IPS DF 6.9 (cell line): ENCODE measurements around the gene DIPK2A.

Experiments used
- DNase-seq: peaks from one replicate; pipeline ENCODE4 v3.0.0-alpha.2; 2013; ENCODE audit warnings: low read depth, low spot score
- H3K27ac ChIP-seq: one replicate; pipeline ENCODE4 v1.5.1; 2013; ENCODE audit warnings: low read length, control low read depth
- H3K27me3 ChIP-seq: 2 replicates; pipeline ENCODE4 v1.6.1; 2013; ENCODE audit warnings: mild to moderate bottlenecking, low read length; ENCODE audit not compliant: control insufficient read depth, insufficient read depth
- H3K36me3 ChIP-seq: 2 replicates; pipeline ENCODE4 v1.6.1; 2013; ENCODE audit warnings: low read length; ENCODE audit not compliant: control insufficient read depth, insufficient read depth
- H3K4me1 ChIP-seq: 2 replicates; pipeline ENCODE4 v1.6.1; 2013; ENCODE audit warnings: low read length; ENCODE audit not compliant: control insufficient read depth, insufficient read depth
- H3K4me3 ChIP-seq: 2 replicates; pipeline ENCODE4 v1.5.1; 2013; ENCODE audit warnings: mild to moderate bottlenecking, low read length
- H3K9me3 ChIP-seq: 2 replicates; pipeline ENCODE4 v1.6.1; 2013; ENCODE audit warnings: low read length, inconsistent platforms; ENCODE audit not compliant: control insufficient read depth, insufficient read depth
- WGBS: extraction: QIAGEN DNeasy Blood & Tissue Kit; methylation state at CpG from one replicate; pipeline ENCODE4 v1.1.7; 2013; ENCODE audit warnings: mixed read lengths, missing lambda C conversion rate; ENCODE audit not compliant: insufficient read length, insufficient coverage; 5-methylcytosine and 5-hydroxymethylcytosine counted together

DIPK2A gene

GRCh38 chr3:143956838-143957237, 14.8 kb upstream of the DIPK2A start:
- no peaks in the 10 kb centered on the region for H3K36me3 ChIP-seq
- no peak overlapping the region for H3K27ac ChIP-seq
- no peaks in the 10 kb centered on the region for H3K27me3 ChIP-seq
- no peaks in the 10 kb centered on the region for H3K9me3 ChIP-seq
- WGBS: no CpG with 5 or more reads among the region's 1 CpG
- no peak overlapping the region for H3K4me3 ChIP-seq
- H3K4me1 ChIP-seq: no peaks in the 10 kb centered on the region
- no peak for DNase-seq

- DNase-seq: no peak
- Histone ChIP-seq H3K4me1 (no peaks in the 10 kb centered on the region), H3K9me3 (no peaks in the 10 kb centered on the region), H3K27ac (no peak overlapping the region), H3K27me3 (no peaks in the 10 kb centered on the region), H3K36me3 (no peaks in the 10 kb centered on the region), H3K4me3 (no peak overlapping the region)
Measured at GRCh38 chr3:143957453-143957852, 14.2 kb upstream of the DIPK2A start.

- Histone ChIP-seq H3K9me3 (no peaks in the 10 kb centered on the region), H3K4me3 (no peak overlapping the region), H3K27ac (no peak overlapping the region), H3K27me3 (no peaks in the 10 kb centered on the region), H3K36me3 (no peaks in the 10 kb centered on the region), H3K4me1 (peaks cover 1% of the 10 kb centered on the region; the same call in 1 of the 2 replicates)
- no peak for DNase-seq
Measured at GRCh38 chr3:143958966-143959365, 12.7 kb upstream of the DIPK2A start.

- no peak for DNase-seq
- Histone ChIP-seq H3K4me1 (peaks cover 1% of the 10 kb centered on the region; the same call in 1 of the 2 replicates), H3K4me3 (no peak overlapping the region), H3K36me3 (no peaks in the 10 kb centered on the region), H3K9me3 (no peaks in the 10 kb centered on the region), H3K27me3 (no peaks in the 10 kb centered on the region), H3K27ac (no peak overlapping the region)
- WGBS: no CpG with 5 or more reads among the region's 1 CpG
Measured at GRCh38 chr3:143961342-143961741, 10.3 kb upstream of the DIPK2A start.

GRCh38 chr3:143963946-143964345, 7.7 kb upstream of the DIPK2A start:
- H3K27me3 ChIP-seq: no peaks in the 10 kb centered on the region
- no peaks in the 10 kb centered on the region for H3K9me3 ChIP-seq
- peaks cover 1% of the 10 kb centered on the region; the same call in 1 of the 2 replicates for H3K4me1 ChIP-seq
- no peak for DNase-seq
- H3K27ac ChIP-seq: no peak overlapping the region
- H3K36me3 ChIP-seq: no peaks in the 10 kb centered on the region
- no peak overlapping the region for H3K4me3 ChIP-seq
- WGBS: no CpG with 5 or more reads among the region's 6 CpGs

GRCh38 chr3:143970773-143971358, 757 bp upstream of the DIPK2A start:
- H3K27me3 ChIP-seq: no peaks in the 10 kb centered on the region
- DNase-seq: peak; percentile 22
- H3K9me3 ChIP-seq: no peaks in the 10 kb centered on the region
- H3K27ac ChIP-seq: no peak overlapping the region
- H3K4me3 ChIP-seq: peak overlapping the region; percentile 87; the same call in 1 of the 2 replicates
- WGBS: no CpG with 5 or more reads among the region's 37 CpGs
- H3K4me1 ChIP-seq: no peaks in the 10 kb centered on the region
- H3K36me3 ChIP-seq: no peaks in the 10 kb centered on the region

- no peaks in the 10 kb centered on the region for H3K27me3 ChIP-seq
- no peak overlapping the region for H3K27ac ChIP-seq
- H3K36me3 ChIP-seq: no peaks in the 10 kb centered on the region
- H3K4me1 ChIP-seq: no peaks in the 10 kb centered on the region
- H3K9me3 ChIP-seq: no peaks in the 10 kb centered on the region
- no CpG with 5 or more reads among the region's 42 CpGs for WGBS
- DNase-seq: no peak
- peak overlapping the region; percentile 87; the same call in 1 of the 2 replicates for H3K4me3 ChIP-seq
Measured at GRCh38 chr3:143972155-143972504, 507 bp downstream of the DIPK2A start.

GRCh38 chr3:143972505-143973258, 1.1 kb downstream of the DIPK2A start:
- Histone ChIP-seq H3K27ac (no peak overlapping the region), H3K4me1 (no peaks in the 10 kb centered on the region; the same call in 1 of the 2 replicates), H3K27me3 (no peaks in the 10 kb centered on the region), H3K9me3 (no peaks in the 10 kb centered on the region), H3K4me3 (peak overlapping the region; percentile 87), H3K36me3 (no peaks in the 10 kb centered on the region)
- DNase-seq: peak; percentile 9
- whole genome bisulfite sequencing: no CpG with 5 or more reads among the region's 83 CpGs

- no peaks in the 10 kb centered on the region; the same call in 1 of the 2 replicates for H3K4me1 ChIP-seq
- H3K4me3 ChIP-seq: peak overlapping the region; percentile 87; the same call in 1 of the 2 replicates
- peak; percentile 25 for DNase-seq
- H3K27ac ChIP-seq: no peak overlapping the region
- H3K36me3 ChIP-seq: no peaks in the 10 kb centered on the region
- WGBS: no CpG with 5 or more reads among the region's 28 CpGs
- H3K9me3 ChIP-seq: no peaks in the 10 kb centered on the region
- H3K27me3 ChIP-seq: no peaks in the 10 kb centered on the region
Measured at GRCh38 chr3:143973259-143974021, 1.8 kb downstream of the DIPK2A start.

GRCh38 chr3:143974271-143975238, 2.9 kb downstream of the DIPK2A start:
- no peak for DNase-seq
- no peak overlapping the region for H3K4me3 ChIP-seq
- H3K4me1 ChIP-seq: no peaks in the 10 kb centered on the region; the same call in 1 of the 2 replicates

More at GRCh38 chr3:143974271-143975238, 2.9 kb downstream of the DIPK2A start:
- H3K36me3 ChIP-seq: no peaks in the 10 kb centered on the region
- no peak overlapping the region for H3K27ac ChIP-seq
- H3K27me3 ChIP-seq: no peaks in the 10 kb centered on the region
- WGBS: no CpG with 5 or more reads among the region's 6 CpGs
- H3K9me3 ChIP-seq: no peaks in the 10 kb centered on the region
